Trophoblast cell (in vitro differentiated cells and primary cell): ENCODE results near the gene SLC25A23.

Source experiments
- DNase-seq, 2 donors: peaks; one replicate each; pipeline ENCODE4 v3.0.0-alpha.2; 2016
- H2AFZ ChIP-seq: 2 replicates; pipeline ENCODE4 v1.6.1; 2013; ENCODE audit warnings: low read length, moderate library complexity, mild to moderate bottlenecking; ENCODE audit not compliant: insufficient read depth, poor library complexity
- H2AK5ac ChIP-seq: 2 replicates; pipeline ENCODE4 v1.6.1; 2013; ENCODE audit warnings: mild to moderate bottlenecking, low read length
- H2BK120ac ChIP-seq: 2 replicates; pipeline ENCODE4 v1.6.1; 2013; ENCODE audit warnings: low read length, mild to moderate bottlenecking, moderate library complexity; ENCODE audit not compliant: insufficient read depth, poor library complexity
- H2BK12ac ChIP-seq: 2 replicates; pipeline ENCODE4 v1.6.1; 2013; ENCODE audit warnings: mild to moderate bottlenecking, low read length, moderate library complexity
- H2BK5ac ChIP-seq: 2 replicates; pipeline ENCODE4 v1.6.1; 2013; ENCODE audit warnings: low read length, low read depth, moderate library complexity, mild to moderate bottlenecking; ENCODE audit not compliant: poor library complexity
- H3K14ac ChIP-seq: 2 replicates; pipeline ENCODE4 v1.6.1; 2013; ENCODE audit warnings: mild to moderate bottlenecking, low read length
- H3K18ac ChIP-seq: 2 replicates; pipeline ENCODE4 v1.6.1; 2013; ENCODE audit warnings: mild to moderate bottlenecking, low read length
- H3K23ac ChIP-seq: 2 replicates; pipeline ENCODE4 v1.6.1; 2013; ENCODE audit warnings: low read length
- H3K27ac ChIP-seq: 2 replicates; pipeline ENCODE4 v1.5.1; 2013; ENCODE audit warnings: low read depth, mild to moderate bottlenecking, inconsistent platforms, low read length, moderate library complexity
- H3K27me3 ChIP-seq: 2 replicates; pipeline ENCODE4 v1.6.1; 2013; ENCODE audit warnings: inconsistent platforms, mild to moderate bottlenecking, low read length, moderate library complexity; ENCODE audit not compliant: insufficient read depth
- H3K36me3 ChIP-seq, 2 experiments: 1 replicate in 1 of 2; 2 replicates in 1 of 2; pipeline ENCODE4 v1.6.1; 2013; ENCODE audit warnings: low read length in 2 of 2, mild to moderate bottlenecking in 2 of 2, moderate library complexity in 1 of 2; ENCODE audit not compliant: insufficient read depth in 2 of 2, control insufficient read depth in 1 of 2
- H3K4ac ChIP-seq: 2 replicates; pipeline ENCODE4 v1.6.1; 2013; ENCODE audit warnings: low read depth, mild to moderate bottlenecking, low read length, moderate library complexity
- H3K4me1 ChIP-seq, 2 experiments: 1 replicate in 1 of 2; 2 replicates in 1 of 2; pipeline ENCODE4 v1.6.1; 2013; ENCODE audit warnings: low read length in 2 of 2, mild to moderate bottlenecking in 2 of 2, moderate library complexity in 1 of 2; ENCODE audit not compliant: insufficient read depth in 2 of 2, control insufficient read depth in 1 of 2
- H3K4me2 ChIP-seq: 2 replicates; pipeline ENCODE4 v1.6.1; 2013; ENCODE audit warnings: inconsistent platforms, mild to moderate bottlenecking, low read length, moderate library complexity
- H3K4me3 ChIP-seq: 2 replicates; pipeline ENCODE4 v1.5.1; 2013; ENCODE audit warnings: mild to moderate bottlenecking, low read depth, low read length, inconsistent platforms
- H3K79me1 ChIP-seq: one replicate; pipeline ENCODE4 v1.6.1; 2013; ENCODE audit warnings: low read length
- H3K79me2 ChIP-seq: 2 replicates; pipeline ENCODE4 v1.6.1; 2013; ENCODE audit warnings: low read length, mild to moderate bottlenecking; ENCODE audit not compliant: control insufficient read depth, insufficient read depth, poor library complexity
- H3K9ac ChIP-seq: 2 replicates; pipeline ENCODE4 v1.6.1; 2013; ENCODE audit warnings: mild to moderate bottlenecking, low read length
- H3K9me3 ChIP-seq: 2 replicates; pipeline ENCODE4 v1.6.1; 2013; ENCODE audit warnings: low read depth, mild to moderate bottlenecking, control low read depth, inconsistent platforms, low read length; ENCODE audit not compliant: insufficient read depth
- H4K12ac ChIP-seq: 2 replicates; pipeline ENCODE4 v1.6.1; 2013; ENCODE audit warnings: low read depth, mild to moderate bottlenecking, low read length, moderate library complexity
- H4K8ac ChIP-seq: 2 replicates; pipeline ENCODE4 v1.6.1; 2013; ENCODE audit warnings: low read depth, mild to moderate bottlenecking, low read length, moderate library complexity
- H4K91ac ChIP-seq: one replicate; pipeline ENCODE4 v1.6.1; 2013; ENCODE audit warnings: low read depth, mild to moderate bottlenecking, low read length, moderate library complexity
- WGBS: extraction: QIAGEN DNeasy Blood & Tissue Kit; methylation state at CpG from one replicate; pipeline ENCODE4 v1.1.7; 2013; ENCODE audit warnings: missing lambda C conversion rate; ENCODE audit not compliant: insufficient read length, insufficient coverage; ENCODE audit errors: extremely low coverage; 5-methylcytosine and 5-hydroxymethylcytosine counted together

SLC25A23 gene

GRCh38 chr19:6421075-6422014 lies 38.2 kb downstream of the SLC25A23 start:
- no CpG with 5 or more reads among the region's 20 CpGs for WGBS
- DNase-seq = no peak

GRCh38 chr19:6418562-6418932 lies 41.0 kb downstream of the SLC25A23 start:
- Histone ChIP-seq H3K9me3 (peaks cover 5% of the 10 kb centered on the region), H3K36me3 (peaks cover 87 to 88% of the 10 kb centered on the region in 2 experiments), H4K91ac (no peak overlapping the region), H4K8ac (no peak overlapping the region), H2BK120ac (no peak overlapping the region), H3K27ac (no peak overlapping the region), H2AFZ (no peak overlapping the region), H2AK5ac (no peak overlapping the region), H4K12ac (no peak overlapping the region), H3K23ac (no peak overlapping the region), H3K4me1 (peaks cover 6% of the 10 kb centered on the region in 2 experiments), H3K4me3 (no peak overlapping the region), H3K9ac (no peak overlapping the region), H2BK12ac (no peak overlapping the region), H3K14ac (no peak overlapping the region), H3K4ac (no peak overlapping the region), H3K18ac (no peak overlapping the region), H3K27me3 (no peaks in the 10 kb centered on the region), H3K79me2 (peaks cover 30% of the 10 kb centered on the region), H2BK5ac (no peak overlapping the region), H3K79me1 (no peaks in the 10 kb centered on the region), H3K4me2 (no peak overlapping the region)
- WGBS = no CpG with 5 or more reads among the region's 19 CpGs
- DNase-seq = no peak

More at GRCh38 chr19:6421075-6422014, 38.2 kb downstream of the SLC25A23 start:
- peaks cover 35% of the 10 kb centered on the region for H3K79me2 ChIP-seq
- H3K9ac ChIP-seq = no peak overlapping the region
- H4K12ac ChIP-seq = no peak overlapping the region
- H3K14ac ChIP-seq = no peak overlapping the region
- peaks cover 62 to 65% of the 10 kb centered on the region in 2 experiments for H3K36me3 ChIP-seq
- no peak overlapping the region for H2AK5ac ChIP-seq
- H3K4me1 ChIP-seq = peaks cover 6 to 10% of the 10 kb centered on the region in 2 experiments
- peaks cover 8% of the 10 kb centered on the region for H3K79me1 ChIP-seq
- H2BK120ac ChIP-seq = no peak overlapping the region
- H3K27me3 ChIP-seq = no peaks in the 10 kb centered on the region
- H3K4me3 ChIP-seq = no peak overlapping the region
- H4K8ac ChIP-seq = no peak overlapping the region
- no peak overlapping the region for H3K18ac ChIP-seq
- no peak overlapping the region for H3K4me2 ChIP-seq
- H2AFZ ChIP-seq = no peak overlapping the region
- H2BK5ac ChIP-seq = no peak overlapping the region
- no peak overlapping the region for H3K23ac ChIP-seq
- peaks cover 10% of the 10 kb centered on the region for H3K9me3 ChIP-seq
- H2BK12ac ChIP-seq = no peak overlapping the region
- no peak overlapping the region for H4K91ac ChIP-seq
- H3K4ac ChIP-seq = peak overlapping the region; percentile 97
- no peak overlapping the region for H3K27ac ChIP-seq

- Histone ChIP-seq H3K79me2 (peaks cover 24% of the 10 kb centered on the region), H3K4ac (no peak overlapping the region), H3K18ac (no peak overlapping the region), H3K27ac (no peak overlapping the region), H2AFZ (no peak overlapping the region), H3K4me2 (no peak overlapping the region), H3K36me3 (peaks cover 87 to 89% of the 10 kb centered on the region in 2 experiments), H3K4me1 (peaks cover under 1 to 1% of the 10 kb centered on the region in 2 experiments), H3K14ac (no peak overlapping the region), H4K12ac (no peak overlapping the region), H3K4me3 (no peak overlapping the region), H3K9me3 (peaks cover 5% of the 10 kb centered on the region), H2BK120ac (no peak overlapping the region), H4K8ac (no peak overlapping the region), H3K9ac (no peak overlapping the region), H2BK12ac (no peak overlapping the region), H2BK5ac (no peak overlapping the region), H3K23ac (no peak overlapping the region), H2AK5ac (no peak overlapping the region), H3K27me3 (no peaks in the 10 kb centered on the region), H4K91ac (no peak overlapping the region), H3K79me1 (no peaks in the 10 kb centered on the region)
- no peak for DNase-seq
- no CpG with 5 or more reads among the region's 33 CpGs for WGBS
Observed at GRCh38 chr19:6417713-6418561, 41.7 kb downstream of the SLC25A23 start.

- no peak overlapping the region for H2BK120ac ChIP-seq
- no peaks in the 10 kb centered on the region for H3K4me1 ChIP-seq
- H3K18ac ChIP-seq = no peak overlapping the region
- no peaks in the 10 kb centered on the region for H3K27me3 ChIP-seq
- H3K4me2 ChIP-seq = no peak overlapping the region
- H4K91ac ChIP-seq = no peak overlapping the region
- no peak overlapping the region for H3K27ac ChIP-seq
- no peak for DNase-seq
- H3K9me3 ChIP-seq = peaks cover 3% of the 10 kb centered on the region
- H2AFZ ChIP-seq = no peak overlapping the region
- no peaks in the 10 kb centered on the region for H3K79me1 ChIP-seq
- H3K36me3 ChIP-seq = peaks cover 81 to 84% of the 10 kb centered on the region in 2 experiments
- peaks cover 13% of the 10 kb centered on the region for H3K79me2 ChIP-seq
- no peak overlapping the region for H2BK12ac ChIP-seq
- no peak overlapping the region for H3K9ac ChIP-seq
- no peak overlapping the region for H3K14ac ChIP-seq
- no CpG with 5 or more reads among the region's 29 CpGs for WGBS
- no peak overlapping the region for H3K4ac ChIP-seq
- no peak overlapping the region for H4K12ac ChIP-seq
- no peak overlapping the region for H2BK5ac ChIP-seq
- H2AK5ac ChIP-seq = no peak overlapping the region
- H4K8ac ChIP-seq = no peak overlapping the region
- H3K23ac ChIP-seq = no peak overlapping the region
- no peak overlapping the region for H3K4me3 ChIP-seq
Observed at GRCh38 chr19:6416658-6417405, 42.8 kb downstream of the SLC25A23 start.
